GM21526 (cell line): ENCODE results near the gene SNAPC4.

ENCODE experiments used
- ATAC-seq: cut with Tn5 transposase; IDR thresholded peaks from one replicate; pipeline ENCODE4 v1.9.1; 2021; ENCODE audit warnings: moderate library complexity; ENCODE audit not compliant: unreplicated experiment, low FRiP score

SNAPC4 gene

DNA sequence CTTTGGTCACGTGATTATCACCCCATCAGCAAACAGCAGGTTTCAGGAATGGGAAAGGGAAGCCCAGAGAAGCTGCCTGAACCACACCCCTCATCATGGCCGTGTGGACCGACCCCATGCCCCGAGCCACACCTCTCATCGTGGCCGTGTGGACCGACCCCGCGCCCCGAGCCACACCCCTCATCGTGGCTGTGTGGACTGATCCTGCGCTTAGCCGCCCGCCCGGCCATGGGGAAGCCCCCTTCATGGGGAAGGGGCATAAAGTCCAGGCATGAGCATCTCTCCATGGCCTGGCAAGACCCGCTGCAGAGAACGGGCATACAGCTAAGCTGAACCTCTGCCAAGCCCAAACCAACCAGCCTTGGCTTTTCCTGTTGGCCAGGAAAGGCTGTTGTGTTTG is 6.4 kb downstream of the SNAPC4 start:
- no peak for ATAC-seq

GRCh38 chr9:136392538-136393449 is 7.2 kb downstream of the SNAPC4 start:
- no peak for ATAC-seq

DNA sequence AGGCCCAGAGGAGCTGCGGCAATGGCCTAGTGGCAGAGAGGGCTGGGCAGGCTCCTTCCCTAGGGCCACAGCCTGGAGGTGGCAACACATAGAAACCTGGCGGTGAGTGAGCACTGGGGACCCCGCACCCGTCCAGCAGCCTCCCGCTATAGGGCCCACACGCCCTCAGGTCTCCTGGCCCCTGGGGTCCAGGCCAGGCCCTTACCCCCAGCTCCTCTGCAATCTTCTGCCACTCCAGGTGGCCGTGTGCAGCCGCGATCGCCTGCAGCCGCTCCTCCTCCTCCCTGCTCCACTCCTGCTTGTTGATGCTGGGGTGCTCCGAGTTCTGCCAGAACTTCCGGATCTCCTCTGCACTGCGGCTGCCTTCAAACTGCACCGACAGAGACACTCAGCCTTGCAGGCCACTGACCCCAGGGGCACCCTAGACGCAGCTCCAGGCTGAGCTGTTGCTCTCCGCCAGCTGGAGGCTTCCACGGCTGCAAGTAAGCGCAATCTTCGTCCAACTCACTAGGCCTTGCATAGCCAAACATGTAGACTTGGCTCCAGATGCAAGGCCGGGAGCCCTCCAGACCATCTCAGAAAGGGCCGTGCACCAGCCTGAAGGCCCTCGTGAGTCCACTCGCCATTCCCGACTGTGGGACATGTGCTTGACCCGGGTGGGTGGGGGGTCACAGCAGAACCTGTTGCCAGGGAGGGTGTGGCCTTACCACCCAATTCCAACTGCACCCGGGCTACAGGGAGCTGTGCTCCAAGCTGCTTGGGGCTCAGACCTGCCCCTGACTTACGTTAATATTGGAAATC is 8.0 kb downstream of the SNAPC4 start:
- no peak for ATAC-seq

GRCh38 chr9:136389396-136389795 is 10.6 kb downstream of the SNAPC4 start:
- no peak for ATAC-seq

DNA sequence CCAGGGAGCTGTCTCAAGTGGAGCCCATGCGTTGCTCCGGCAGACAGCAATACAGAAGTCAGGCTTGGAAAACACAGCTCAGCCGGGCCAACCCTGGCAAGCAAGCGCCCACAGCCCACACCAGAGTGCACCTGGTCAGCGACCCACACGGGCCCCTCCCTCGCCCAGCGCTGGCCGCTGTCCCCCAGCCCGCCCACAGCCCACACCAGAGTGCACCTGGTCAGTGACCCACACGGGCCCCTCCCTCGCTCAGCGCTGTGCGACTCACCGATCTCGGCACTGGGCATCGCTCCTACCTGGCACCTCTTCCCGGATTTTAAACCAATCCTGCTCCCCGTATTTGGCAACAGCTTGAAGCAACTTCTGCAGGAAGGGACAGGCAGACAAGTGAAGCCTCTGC is 12.8 kb downstream of the SNAPC4 start:
- ATAC-seq = no peak

GRCh38 chr9:136386018-136386417 is 14.0 kb downstream of the SNAPC4 start:
- ATAC-seq = no peak

GRCh38 chr9:136385015-136385414 is 15.0 kb downstream of the SNAPC4 start:
- no peak for ATAC-seq

GRCh38 chr9:136383436-136383835 is 16.5 kb downstream of the SNAPC4 start:
- no peak for ATAC-seq

GRCh38 chr9:136381966-136382513 is 17.9 kb downstream of the SNAPC4 start:
- ATAC-seq = no peak

- no peak for ATAC-seq
Measured at GRCh38 chr9:136381311-136381710, 18.7 kb downstream of the SNAPC4 start.

- no peak for ATAC-seq
Measured at GRCh38 chr9:136380381-136380780, 19.6 kb downstream of the SNAPC4 start.

- ATAC-seq = no peak
Measured at GRCh38 chr9:136379891-136380290, 20.1 kb downstream of the SNAPC4 start.

GRCh38 chr9:136379401-136379800 is 20.6 kb downstream of the SNAPC4 start:
- ATAC-seq = no peak

- no peak for ATAC-seq
Measured at GRCh38 chr9:136379003-136379287, 21.0 kb downstream of the SNAPC4 start.

- no peak for ATAC-seq
Measured at GRCh38 chr9:136378170-136379002, 21.6 kb downstream of the SNAPC4 start.

DNA sequence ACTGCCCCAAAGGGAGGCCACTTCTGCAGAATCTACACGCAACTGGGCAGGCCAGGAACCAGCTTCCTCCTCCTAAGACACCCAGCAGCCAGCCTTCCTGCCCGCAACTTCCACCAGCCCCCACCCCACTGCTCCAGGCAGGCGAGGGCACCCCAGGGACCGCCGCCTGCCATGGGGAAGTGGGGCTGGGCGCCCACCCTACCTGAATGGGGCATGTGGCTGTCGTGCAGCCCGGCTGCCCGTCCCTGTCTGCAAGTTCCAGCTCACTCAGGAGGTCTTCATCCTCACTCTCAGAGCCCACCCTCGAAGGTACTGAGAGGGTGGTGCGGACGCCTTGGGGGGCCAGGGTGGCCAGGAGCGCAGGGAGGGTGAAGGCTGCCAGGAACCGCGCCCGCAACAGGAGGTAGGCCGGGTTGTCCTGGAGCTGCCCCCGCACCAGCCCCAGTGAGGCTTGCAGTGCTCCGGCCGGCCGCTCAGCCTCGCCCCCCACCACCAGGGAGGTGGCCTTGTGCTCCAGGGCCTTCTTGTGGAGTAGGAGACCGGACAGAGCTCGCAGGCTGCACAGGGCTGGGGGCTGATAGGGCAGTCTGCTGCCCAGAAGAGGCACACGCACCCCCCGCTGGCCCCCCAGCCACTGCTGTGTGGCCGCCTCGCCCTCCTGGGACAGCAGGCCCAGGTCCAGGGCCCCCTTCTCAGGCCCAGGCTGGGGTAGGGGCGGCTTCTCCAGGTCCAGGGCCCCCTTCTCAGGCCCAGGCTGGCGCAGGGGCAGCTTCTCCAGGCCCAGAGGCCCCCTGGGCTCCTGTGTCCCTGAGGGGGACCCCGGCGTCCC is 22.4 kb downstream of the SNAPC4 start:
- ATAC-seq = no peak

- no peak for ATAC-seq
Measured at GRCh38 chr9:136376457-136376856, 23.5 kb downstream of the SNAPC4 start.

GRCh38 chr9:136375096-136375495 is 24.9 kb downstream of the SNAPC4 start:
- no peak for ATAC-seq

GRCh38 chr9:136374183-136374575 is 25.8 kb downstream of the SNAPC4 start:
- ATAC-seq = no peak
